NOMO-1 treated with DMSO at 0.1 percent for 48 hours (cell line): Measurements from ENCODE around the gene STARD13.
A peak's percentile ranks its signal among the peaks of the same experiment; 100 is the strongest.
"Not testable (repeated sequence)": the region's sequence is repeated elsewhere in the genome, so short reads cannot be mapped to it uniquely, and the experiment has no call there.

Source experiments
- DNase-seq: peaks from one replicate; lab custom pipeline; 2025; ENCODE audit not compliant: unreplicated experiment; lab: John Stamatoyannopoulos, UW

Gene STARD13

DNA sequence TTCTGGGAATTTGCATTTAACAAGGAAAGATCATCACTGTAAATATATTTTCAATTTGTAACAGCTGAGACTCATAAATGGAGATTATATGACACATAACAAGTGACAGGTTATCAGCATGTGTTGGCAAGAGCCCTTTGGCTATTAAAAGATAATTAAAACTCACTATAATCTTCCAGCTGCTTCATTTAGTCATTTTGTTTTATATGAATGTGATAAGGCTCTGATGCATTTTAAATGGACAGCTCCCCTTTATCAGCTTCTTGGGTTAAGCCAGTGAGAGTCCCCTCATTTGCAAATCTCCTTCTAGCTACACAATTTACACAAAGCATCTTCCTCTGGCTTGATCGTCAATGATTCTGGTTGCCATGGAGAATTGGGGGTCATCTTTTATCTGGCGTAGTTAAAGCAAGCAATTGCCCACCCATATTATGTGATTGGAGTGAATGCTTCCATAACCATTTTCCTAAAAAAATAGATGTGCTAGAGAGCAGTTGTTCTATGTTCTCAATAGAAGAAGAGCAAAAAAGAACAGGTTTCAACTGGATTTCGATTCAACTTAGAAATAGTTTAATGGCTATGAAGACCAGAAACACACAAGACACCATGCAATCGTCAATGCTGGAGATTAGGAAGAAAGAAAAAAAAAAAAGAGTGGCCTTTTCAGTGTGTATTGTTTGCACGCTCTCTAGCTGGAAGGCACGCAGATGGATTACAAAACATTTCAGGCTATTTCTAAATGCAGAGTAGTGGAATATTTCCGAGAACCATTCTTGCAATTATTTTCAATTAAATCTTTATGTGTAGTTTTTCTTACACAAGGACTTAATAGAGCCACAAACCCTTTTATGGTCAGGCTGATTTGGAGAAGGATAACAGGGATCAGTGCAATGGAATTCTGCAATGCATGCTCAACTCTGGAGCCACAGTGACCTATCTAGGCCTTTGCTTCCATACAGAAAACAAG, 27.4 kb downstream of the STARD13 start:
- no peak for DNase-seq

DNA sequence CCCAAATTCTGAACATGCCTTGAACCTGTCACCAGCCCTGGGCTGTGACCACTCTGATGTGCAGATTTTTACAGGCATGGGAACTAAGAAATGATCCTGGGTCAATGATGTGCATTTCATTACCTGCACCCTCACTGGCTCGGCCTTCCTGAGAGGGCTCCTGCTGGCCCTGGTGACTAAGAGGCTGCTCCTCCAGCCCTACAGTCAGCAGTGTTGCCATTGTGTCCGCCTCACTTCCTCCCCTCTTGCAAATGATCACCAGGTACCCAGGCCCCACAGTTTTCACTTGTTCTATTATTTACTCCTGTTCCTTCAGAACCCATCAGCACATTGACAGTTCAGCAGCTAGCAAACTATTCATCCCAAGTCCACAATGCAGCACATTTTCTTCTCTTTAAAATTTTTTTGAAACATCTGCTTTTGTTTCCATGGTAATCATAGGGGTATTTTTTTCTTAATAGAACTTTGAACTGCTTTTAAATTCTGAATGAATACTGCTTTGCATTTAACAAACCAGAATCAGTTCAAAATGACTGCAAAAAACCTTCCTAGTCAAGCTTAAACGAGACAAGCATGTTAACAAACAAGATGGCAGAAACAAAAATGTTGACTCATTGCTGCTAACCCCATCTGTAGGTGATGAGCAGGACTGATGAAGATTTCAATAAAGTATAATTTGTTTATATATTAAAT, 29.3 kb downstream of the STARD13 start:
- no peak for DNase-seq

DNA sequence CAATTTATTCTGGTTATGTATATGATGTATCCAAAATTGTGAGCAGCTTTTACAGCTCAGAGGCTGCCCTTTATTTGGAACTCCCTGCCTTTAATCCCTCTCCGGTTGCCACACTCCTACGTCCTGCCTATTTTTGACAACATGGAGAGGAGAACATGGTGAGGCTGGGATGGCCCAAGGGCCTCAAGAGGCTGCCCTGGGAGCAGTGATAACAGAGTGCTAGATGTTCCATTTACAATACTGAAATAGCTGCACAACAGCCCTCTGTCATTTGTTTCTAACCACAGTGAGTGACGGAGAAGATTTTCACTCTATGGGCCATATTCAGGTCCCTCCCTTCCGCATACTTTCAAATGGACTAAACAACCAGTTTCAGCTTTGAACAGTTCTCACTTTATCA, 33.4 kb downstream of the STARD13 start:
- no peak for DNase-seq

DNA sequence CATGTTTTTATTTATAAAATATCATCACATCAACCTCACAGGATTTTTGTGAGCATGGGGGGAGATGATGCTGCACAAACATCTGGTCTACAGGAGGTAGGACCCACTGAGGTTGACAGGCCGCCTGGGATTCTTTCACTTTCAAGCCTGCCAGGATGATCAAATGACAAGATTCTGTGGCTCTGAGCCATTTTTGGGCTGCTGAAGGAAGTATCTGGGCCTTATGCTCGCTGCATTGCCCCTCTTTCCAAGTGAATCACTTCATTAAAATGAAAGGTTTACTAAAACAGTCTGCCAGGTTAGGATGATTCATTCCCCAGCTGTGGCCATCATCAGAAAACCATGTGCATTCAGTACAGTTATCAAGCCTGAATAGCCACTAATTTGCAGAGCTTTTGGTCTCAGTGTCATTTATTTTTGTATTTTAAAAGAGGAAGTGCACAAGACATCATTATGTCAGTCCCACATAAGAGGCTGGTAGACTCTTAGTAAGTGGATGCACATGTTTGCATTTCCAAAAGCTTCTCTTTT, 34.4 kb downstream of the STARD13 start:
- DNase-seq, result peak; percentile 64

DNA sequence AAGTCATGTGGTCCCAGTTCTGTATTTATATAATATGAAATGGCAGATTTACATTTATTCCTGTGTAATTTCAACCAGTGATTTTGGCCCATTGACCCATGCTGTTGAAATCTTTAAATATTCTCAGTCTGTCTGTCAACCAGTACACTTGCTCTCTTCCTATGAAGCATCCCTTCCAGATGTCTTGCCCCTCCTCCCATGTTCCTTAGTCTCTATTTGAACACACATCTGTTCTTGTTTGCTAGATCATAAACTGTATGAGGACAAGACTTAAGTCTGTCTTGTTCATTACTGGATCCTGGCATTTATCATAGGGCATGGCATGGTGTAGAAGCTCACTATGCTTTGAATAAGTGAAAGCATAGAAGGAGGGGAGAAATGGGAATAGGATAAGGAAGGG, 34.9 kb downstream of the STARD13 start:
- no peak for DNase-seq

DNA sequence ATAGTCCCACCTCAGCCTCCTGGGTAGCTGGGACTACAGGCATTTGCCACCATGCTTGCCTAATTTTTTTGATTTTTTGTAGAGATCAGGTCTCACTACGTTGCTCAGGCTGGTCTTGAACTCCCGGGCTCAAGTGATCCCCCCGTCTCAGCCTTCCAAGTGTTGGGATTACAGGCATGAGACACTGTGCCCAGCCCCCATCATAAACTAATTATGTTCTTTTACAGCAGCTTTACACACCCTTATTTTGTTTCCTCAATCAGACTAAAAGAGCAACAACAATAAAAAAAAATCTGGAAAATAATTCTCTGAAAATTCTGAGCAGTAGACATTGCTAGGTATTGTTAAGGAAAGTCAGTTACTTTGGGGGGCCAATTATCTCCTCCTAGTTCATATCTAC, 35.7 kb downstream of the STARD13 start:
- DNase-seq, result no peak

DNA sequence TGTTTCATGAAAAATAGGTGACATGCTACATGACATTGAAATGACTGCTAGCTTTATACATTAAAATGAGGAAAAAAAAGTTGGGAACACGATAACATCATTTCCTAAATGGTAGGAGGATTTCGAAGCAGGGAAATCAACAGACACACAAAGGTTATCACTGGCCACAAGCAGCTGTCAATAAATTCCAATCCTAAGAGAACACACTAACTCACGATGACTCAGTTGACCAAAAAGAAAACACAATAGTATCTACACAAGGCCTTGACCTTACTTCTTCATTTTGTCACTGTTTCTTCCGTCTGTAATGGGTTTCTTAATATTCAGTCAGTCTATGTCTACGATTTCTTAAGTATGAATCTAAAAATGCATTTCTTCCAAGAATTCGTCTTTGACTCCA, 36.5 kb downstream of the STARD13 start:
- DNase-seq, result no peak

DNA sequence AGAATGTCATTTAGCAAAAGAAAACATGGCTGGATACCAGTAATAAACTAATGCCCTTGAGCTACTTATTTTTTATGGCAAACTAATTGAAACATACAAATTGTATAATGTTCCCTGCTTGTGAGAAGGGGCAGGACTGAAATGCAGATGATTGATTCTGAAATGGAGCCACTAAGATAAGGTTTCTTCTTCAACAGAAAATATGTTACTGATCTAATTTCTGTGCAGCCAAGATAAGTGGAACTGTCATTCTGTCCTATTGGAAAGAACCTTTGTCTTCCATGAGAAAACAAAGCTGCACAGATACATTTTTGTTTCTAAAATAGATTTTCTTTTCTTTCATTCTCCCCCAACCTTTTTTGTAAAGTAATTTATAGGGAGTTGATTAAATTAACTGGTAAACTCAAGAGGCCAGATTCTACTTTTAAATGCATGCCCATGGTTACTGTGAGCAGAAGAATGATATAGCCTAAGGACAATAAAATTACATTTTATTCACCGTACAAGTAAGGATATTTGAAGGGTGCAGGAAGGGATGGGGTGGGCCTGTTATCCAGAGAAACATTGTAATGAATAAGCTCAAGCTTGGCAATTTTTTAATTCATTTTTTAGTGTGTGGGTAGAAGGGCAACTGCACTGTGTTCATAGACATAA, 39.9 kb downstream of the STARD13 start:
- DNase-seq, result no peak

DNA sequence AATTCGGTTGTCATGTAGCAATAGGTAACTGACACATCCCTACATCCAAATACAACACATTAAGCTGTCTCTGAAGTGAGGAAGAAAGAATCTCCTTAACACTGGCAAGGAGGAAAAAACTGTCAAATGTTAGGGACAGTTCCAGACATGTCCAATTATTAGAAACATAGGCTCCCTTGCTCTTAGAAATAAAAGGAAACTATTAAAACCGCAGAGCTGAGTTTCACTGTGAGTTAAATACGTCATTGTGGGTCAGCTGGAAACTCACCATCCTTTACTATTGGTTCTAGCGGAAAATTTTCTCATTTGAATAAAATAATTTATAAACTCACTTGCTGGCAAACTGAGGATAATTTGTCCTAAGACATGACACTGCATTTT, 40.7 kb downstream of the STARD13 start:
- no peak for DNase-seq

DNA sequence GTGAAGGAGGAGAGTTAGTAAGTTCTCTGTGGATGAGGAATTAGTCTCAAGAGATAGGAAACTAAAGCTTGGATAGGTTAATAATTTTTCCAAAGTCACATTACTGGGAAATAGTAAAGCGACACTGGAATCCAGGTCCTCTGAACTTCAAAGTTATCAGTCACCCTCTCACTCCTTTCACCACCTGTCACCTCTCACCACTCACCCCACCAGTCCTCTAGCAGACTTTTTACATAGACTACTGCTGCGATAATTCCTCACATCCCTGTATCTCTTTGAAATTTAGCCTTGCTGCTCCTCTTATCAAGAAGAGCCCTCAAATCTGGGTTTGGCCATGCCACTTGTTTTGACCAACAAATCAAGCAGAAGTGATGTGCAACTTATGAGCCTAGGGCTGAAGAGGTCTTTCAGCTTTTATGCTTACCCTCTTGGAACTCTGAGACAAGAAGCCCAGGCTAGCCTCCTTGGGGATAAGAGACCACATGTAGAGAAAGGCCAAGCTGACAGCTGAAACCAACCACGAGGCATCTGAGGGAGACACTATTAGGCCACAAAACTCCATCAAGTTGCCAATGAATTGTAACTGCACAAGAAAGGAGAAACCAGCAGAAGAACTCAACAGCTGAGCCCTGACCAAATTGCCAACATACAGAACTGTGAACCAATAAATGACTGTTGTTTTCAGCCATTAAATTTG, 41.2 kb downstream of the STARD13 start:
- DNase-seq, result no peak

DNA sequence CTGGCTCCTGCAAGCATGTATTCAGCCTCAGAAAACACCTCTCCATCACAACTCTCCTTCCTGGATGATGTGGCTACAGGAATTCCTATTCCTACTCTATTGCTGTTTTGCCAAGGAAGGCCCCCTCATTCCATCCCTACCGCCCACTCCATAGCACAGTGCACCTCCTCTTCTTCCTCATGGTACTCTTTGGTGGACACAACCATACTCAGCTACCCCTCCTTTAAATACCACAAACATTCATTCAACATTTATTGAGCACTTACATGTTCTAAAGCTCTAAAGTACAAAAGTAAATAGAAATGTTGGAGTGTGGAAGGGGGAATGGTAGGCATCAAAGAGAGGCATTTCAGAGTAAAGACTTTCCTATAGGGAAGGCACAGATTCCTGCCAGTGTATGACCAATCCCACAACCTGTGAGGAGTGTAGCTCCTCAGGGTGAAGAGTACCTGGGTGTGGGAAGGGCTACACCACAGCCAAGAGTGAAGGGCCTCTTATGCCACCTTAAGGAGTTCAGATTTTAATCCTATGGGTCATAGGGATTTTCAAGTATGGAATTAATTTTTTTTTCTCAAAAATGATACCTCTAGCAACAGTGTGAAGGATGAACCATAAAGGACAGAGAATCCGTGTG, 42.5 kb downstream of the STARD13 start:
- DNase-seq, result no peak

DNA sequence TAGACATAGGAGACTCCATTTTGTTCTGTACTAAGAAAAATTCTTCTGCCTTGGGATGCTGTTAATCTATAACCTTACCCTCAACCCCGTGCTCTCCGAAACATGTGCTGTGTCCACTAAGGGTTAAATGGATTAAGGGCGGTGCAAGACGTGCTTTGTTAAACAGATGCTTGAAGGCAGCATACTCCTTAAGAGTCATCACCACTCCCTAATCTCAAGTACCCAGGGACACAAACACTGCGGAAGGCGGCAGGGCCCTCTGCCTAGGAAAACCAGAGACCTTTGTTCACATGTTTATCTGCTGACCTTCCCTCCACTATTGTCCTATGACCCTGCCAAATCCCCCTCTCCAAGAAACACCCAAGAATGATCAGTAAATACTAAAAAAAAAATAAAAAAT, 43.2 kb downstream of the STARD13 start:
- DNase-seq, result not testable (repeated sequence)

DNA sequence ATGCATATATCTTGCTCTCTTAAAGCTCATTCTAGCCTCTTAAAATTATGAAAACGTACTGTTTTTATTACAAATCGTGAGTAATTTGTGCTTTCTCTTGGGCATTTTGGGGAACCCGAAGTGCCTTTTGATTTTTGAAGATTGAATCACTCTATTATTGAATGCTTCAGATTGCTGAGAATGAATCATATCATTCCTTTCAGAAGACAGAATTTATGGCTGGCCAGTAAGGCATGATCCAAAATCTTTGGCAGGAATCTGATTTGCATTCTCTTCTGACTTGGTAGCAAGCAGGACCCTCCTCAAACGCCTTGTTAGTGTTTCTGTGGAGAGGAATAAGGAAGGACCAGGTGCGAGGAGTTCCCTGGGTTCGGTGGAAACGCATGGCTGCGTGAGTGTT, 49.5 kb downstream of the STARD13 start:
- DNase-seq, result no peak

DNA sequence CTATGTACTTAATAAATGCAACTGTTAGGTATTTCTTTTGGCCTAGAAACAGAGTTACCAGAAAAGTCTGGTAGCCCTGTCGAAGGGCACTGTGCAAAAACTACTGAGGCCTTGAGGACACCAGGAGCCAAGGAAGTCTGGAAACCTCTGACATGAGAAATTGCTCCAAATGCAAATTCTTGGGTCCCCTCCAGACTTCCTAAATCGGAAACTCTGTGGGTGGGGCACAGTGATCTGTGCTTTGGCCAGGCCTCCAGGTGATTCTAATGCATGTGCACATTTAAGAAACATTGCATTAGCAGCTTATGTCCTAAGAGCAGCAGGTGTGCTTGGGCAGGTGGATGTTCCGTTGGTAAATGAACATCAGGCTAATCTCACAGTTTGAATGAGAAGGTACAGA, 50.0 kb downstream of the STARD13 start:
- DNase-seq, result no peak

DNA sequence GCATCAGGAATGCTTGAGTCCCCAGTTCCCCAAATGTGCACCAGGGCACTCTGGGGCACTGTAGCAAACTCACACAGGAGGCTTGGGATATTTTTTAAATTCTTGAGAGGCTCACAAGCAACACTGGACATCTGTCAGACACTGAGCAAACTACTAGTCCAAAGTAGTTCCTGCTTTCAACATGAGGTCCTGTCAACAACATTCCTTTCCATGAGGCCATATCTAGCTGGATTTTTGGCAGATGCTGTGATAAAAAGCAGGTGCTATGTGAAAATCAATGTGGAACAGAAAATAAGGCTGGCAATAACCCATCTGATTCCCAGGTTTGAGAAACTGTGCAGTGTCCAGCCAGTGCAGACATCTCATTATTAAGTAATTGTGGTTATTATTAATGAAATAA, 50.5 kb downstream of the STARD13 start:
- no peak for DNase-seq

DNA sequence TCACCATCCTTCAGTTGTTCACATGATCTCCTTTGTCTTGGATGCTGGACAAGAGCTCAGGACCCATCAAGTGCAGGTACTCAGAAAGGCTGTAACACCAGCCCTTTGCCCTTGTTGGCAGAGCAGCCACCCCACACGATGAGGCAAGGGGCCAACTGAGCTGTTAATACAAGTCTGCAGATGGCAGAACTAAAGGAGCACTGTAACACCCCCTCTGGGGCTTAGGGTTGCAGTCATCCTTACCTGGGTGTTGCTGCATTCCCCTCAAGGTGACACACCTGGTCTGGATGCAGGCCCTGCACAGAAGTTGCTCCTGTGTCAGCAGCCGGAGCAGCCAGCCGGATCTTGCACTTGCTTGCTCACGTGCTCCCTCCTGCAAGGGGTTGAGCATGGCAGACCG, 52.0 kb downstream of the STARD13 start:
- no peak for DNase-seq

DNA sequence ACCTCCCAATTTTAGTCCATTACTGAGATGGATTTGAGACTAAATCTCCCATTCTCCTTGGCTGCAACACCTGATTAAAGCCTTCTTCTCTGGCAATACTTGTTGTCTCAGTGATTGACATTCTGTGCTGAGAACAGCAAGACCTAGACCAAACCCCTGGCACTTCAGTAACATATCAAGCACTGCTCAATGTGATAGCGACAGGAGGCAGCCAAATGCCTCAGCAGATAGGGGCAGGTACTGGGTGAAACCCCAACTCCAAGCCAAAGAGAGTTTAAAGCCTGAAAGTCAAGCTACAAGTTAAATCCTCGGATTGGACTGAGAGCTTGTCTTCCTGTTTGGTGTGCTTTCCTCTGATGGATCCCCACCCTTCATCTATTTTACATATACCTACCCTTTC, 52.7 kb downstream of the STARD13 start:
- DNase-seq, result no peak

DNA sequence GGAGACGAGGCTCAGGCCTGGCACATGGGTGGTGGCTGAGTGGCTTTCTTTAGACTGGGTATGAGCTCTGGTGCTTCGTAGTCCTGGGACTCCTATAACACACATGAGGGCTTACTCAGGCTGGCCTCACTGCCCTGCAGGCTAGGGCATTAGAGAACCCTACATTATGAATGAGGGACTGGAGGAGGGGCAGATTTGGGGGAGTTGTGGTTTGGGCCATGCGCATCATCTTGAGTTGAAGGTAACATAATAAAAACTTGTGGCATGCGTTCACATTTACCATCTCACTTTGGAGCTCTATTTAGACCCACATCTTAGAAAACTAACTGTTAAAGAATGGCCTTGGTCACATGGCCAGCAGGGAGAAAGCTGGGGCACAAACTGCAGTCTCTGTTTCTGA, 54.2 kb downstream of the STARD13 start:
- no peak for DNase-seq

DNA sequence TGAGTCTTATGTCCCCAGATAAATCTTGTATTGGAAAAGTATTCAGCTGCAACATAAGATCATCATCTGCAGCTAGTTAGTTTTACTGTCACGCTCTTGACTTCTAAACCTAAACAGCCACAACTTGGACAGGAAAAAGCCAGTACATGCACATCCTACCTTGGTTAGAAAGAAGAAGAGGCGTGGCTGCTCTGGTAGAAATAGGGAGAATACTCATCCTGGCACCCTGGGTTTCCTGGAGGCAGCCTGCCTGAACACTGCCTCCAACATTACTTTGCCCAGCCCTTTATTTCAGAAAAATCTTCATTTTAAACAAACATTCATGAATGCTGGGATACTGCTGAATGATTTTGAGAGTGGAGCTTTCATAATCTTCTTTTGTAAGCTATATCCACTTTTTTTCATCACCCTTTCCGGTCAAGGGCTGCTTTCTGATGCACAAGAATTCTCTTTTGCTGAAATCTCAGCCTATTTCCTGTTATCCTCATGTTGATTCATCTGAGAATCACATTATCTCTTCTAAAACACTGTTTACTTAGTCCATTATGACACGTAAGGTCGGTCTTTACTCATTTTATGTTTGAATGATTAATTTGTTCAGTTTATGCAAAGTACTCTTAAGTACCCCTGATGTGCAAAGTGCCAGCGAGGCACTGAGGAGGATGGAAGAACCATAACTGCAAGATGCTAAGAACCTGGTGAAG, 55.2 kb downstream of the STARD13 start:
- no peak for DNase-seq
